DOHH2 (cell line): Measurements from ENCODE around the gene RAB33A.

ENCODE experiments used
- EZH2phosphoT487 ChIP-seq: fragments of 200-600 bp; sonication (generic); IDR thresholded peaks from 2 replicates; pipeline ENCODE4 v1.6.1; 2017; ENCODE audit warnings: borderline replicate concordance, mild to moderate bottlenecking, antibody characterized with exemption, low read length, moderate library complexity, mixed read lengths
- TF ChIP-seq, protein P1 (sequence below): fragments of 200-600 bp; sonication (generic); IDR thresholded peaks from one replicate; pipeline ENCODE4 v1.5.1; 2014; ENCODE audit warnings: antibody characterized with exemption, mild to moderate bottlenecking, low read depth, low read length; ENCODE audit not compliant: poor library complexity, severe bottlenecking

DNA sequence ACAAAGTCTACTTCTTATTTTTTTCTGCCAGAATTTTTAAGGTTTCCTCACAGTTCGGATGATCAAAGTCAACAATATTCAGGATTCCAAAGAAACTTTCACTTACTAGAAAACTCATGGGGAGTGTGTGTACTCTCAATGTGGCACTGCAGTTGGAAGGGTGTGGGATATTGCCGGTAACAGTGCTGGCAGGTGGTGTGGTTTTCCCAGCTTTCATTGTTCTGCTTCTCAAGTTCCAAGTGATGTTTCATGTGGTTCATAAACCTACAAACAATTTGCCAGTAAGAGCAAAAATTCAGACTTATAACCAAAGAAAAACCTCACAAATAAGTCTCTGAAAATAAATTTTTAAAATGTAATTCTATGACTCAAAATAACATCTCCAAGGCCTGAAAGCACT lies 57.1 kb downstream of the RAB33A start:
- TF ChIP-seq, protein P1, sequence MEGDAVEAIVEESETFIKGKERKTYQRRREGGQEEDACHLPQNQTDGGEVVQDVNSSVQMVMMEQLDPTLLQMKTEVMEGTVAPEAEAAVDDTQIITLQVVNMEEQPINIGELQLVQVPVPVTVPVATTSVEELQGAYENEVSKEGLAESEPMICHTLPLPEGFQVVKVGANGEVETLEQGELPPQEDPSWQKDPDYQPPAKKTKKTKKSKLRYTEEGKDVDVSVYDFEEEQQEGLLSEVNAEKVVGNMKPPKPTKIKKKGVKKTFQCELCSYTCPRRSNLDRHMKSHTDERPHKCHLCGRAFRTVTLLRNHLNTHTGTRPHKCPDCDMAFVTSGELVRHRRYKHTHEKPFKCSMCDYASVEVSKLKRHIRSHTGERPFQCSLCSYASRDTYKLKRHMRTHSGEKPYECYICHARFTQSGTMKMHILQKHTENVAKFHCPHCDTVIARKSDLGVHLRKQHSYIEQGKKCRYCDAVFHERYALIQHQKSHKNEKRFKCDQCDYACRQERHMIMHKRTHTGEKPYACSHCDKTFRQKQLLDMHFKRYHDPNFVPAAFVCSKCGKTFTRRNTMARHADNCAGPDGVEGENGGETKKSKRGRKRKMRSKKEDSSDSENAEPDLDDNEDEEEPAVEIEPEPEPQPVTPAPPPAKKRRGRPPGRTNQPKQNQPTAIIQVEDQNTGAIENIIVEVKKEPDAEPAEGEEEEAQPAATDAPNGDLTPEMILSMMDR: no peak
- no peak for TF ChIP-seq EZH2phosphoT487
